D721Med (cell line): ENCODE results near the gene AVL9.

Experiments
- DNase-seq: peaks from one replicate; pipeline ENCODE4 v3.0.0; 2011; ENCODE audit warnings: low spot score; ENCODE audit not compliant: insufficient read length
- FAIRE-seq: peaks from 2 replicates; lab custom pipeline; 2011; peaks lifted over from hg19 to GRCh38; lab: Jason Lieb, UNC
- CTCF ChIP-seq: IDR thresholded peaks from 2 replicates; pipeline ENCODE4 v1.5.1; 2012; ENCODE audit warnings: mild to moderate bottlenecking, control low read depth; ENCODE audit not compliant: insufficient read depth; ENCODE audit errors: missing control alignments

The AVL9 gene

DNA sequence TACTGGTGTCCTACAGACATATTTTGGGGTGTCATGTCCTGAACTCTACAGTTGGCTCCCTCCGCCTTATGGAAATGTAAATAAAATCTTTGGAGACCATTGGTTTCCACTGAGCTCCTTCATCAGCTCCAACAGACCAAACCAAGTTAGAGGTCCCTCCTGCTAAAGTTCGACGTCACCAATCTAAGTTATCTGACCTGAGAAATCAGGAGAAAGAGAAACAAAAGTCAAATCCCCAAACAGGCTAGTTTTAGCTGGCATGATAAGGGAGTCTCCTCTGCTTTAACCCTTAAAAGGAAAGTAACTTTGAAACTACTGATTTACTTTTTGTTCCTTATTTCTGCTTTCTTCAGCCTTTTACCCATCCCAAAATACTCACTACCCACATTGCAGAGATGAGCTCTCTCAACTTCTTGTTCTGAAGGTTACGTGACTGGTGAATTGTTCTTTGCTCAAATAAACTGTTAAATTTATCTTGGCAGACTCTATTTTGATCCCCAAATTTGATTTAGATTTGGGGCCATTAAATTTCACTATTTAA is 39.9 kb downstream of the AVL9 start:
- TF ChIP-seq CTCF = no peak
- DNase-seq (no peak), FAIRE-seq (no peak)

DNA sequence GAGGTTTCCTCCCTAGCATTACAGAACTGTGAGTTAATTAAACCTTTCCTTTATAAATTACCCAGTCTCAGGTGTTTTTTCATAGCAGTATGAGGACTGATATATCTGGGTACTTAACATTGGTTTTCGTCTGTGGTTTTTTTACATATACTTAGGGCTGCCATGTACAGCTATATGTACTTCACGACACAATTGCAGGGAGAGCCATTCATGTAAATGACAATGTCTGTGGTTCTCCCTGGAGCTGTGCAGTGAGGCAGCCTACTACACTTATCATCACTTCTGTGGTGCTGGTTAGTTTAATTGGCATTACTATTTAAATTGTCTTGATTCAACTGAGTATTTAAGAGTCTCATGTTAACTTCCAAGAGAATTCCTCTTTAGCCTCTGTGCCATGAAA is 40.7 kb downstream of the AVL9 start:
- TF ChIP-seq CTCF = no peak
- DNase-seq (no peak), FAIRE-seq (no peak)

GRCh38 chr7:32536585-32536984 is 41.3 kb downstream of the AVL9 start:
- FAIRE-seq (no peak), DNase-seq (no peak)
- TF ChIP-seq CTCF = no peak

DNA sequence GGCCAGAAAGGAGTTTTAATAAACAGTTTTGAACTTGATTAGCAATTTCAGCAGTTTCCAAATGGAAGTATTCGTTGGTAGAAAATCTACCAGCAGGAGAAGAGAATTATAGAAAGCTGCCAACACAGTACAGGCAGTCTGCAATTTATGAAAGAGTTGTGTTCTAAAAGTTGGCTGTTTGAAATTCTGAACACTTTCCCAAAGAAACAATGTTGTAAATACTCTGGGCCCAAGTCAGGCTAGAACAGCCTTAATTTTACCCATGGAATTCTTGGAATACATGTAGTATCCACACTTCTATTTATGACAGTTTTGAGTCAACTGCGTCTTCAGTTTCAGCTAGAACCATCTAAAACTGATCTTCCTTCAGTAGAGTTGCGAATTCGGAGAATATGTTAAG is 42.5 kb downstream of the AVL9 start:
- no peak for TF ChIP-seq CTCF

DNA sequence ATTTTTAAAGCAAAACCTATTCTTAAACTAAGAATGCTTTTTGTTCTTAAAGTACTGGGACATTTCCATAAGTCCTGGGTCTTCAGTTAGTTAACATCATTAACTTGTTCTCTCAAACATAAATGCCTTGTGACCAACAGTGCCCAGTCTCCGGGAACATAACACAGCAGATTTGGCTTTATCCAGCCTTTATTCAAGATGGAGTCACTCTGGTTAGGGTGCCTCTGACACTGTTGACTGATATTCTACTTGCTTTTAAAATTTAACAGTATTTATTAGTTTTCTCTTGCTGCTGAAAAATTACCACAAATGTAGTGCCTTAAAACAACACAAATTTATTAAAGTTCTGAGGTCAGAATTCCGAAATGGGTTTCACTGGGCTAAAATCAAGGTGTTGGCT is 44.1 kb downstream of the AVL9 start:
- DNase-seq (no peak), FAIRE-seq (no peak)
- no peak for TF ChIP-seq CTCF

More for the DNA sequence above, 42.5 kb downstream of the AVL9 start:
- no peak for FAIRE-seq
- DNase-seq = no peak

- no peak for FAIRE-seq
- no peak for TF ChIP-seq CTCF
- no peak for DNase-seq
Measured at GRCh38 chr7:32539919-32540531, 44.7 kb downstream of the AVL9 start.

- no peak for TF ChIP-seq CTCF
- FAIRE-seq (no peak), DNase-seq (no peak)
Measured at GRCh38 chr7:32542595-32542994, 47.3 kb downstream of the AVL9 start.
